Jurkat, Clone E6-1 (cell line): ENCODE data around the gene MYH14.

Experiments
- DNase-seq: peaks from one replicate; pipeline ENCODE4 v3.0.0-alpha.2; 2011; ENCODE audit warnings: low read depth, low spot score
- H3K4me3 ChIP-seq: 2 replicates; pipeline ENCODE4 v1.5.1; 2011; ENCODE audit warnings: mild to moderate bottlenecking, low read length, control low read depth, moderate library complexity

Gene MYH14

GRCh38 chr19:50275577-50276368 lies 72.4 kb downstream of the MYH14 start:
- H3K4me3 ChIP-seq, result no peak overlapping the region
- DNase-seq, result no peak

GRCh38 chr19:50276370-50277063 lies 73.1 kb downstream of the MYH14 start:
- H3K4me3 ChIP-seq, result no peak overlapping the region
- DNase-seq, result no peak

GRCh38 chr19:50277966-50278580 lies 74.7 kb downstream of the MYH14 start:
- no peak overlapping the region for H3K4me3 ChIP-seq
- no peak for DNase-seq

- DNase-seq, result no peak
- H3K4me3 ChIP-seq, result no peak overlapping the region
Observed at GRCh38 chr19:50280074-50280473, 76.7 kb downstream of the MYH14 start.

- DNase-seq, result no peak
- no peak overlapping the region for H3K4me3 ChIP-seq
Observed at GRCh38 chr19:50280983-50281382, 77.6 kb downstream of the MYH14 start.

- DNase-seq, result no peak
- H3K4me3 ChIP-seq, result no peak overlapping the region
Observed at GRCh38 chr19:50281491-50281890, 78.1 kb downstream of the MYH14 start.

GRCh38 chr19:50285833-50286232 lies 82.4 kb downstream of the MYH14 start:
- no peak for DNase-seq

GRCh38 chr19:50286443-50286842 lies 83.0 kb downstream of the MYH14 start:
- DNase-seq, result no peak
- no peak overlapping the region for H3K4me3 ChIP-seq

More at GRCh38 chr19:50285833-50286232, 82.4 kb downstream of the MYH14 start:
- H3K4me3 ChIP-seq, result no peak overlapping the region

- H3K4me3 ChIP-seq, result no peak overlapping the region
- no peak for DNase-seq
Observed at GRCh38 chr19:50287331-50287730, 83.9 kb downstream of the MYH14 start.

- no peak overlapping the region for H3K4me3 ChIP-seq
- DNase-seq, result no peak
Observed at GRCh38 chr19:50288954-50289353, 85.5 kb downstream of the MYH14 start.

GRCh38 chr19:50290011-50290410 lies 86.6 kb downstream of the MYH14 start:
- no peak overlapping the region for H3K4me3 ChIP-seq
- DNase-seq, result no peak

GRCh38 chr19:50290775-50291174 lies 87.4 kb downstream of the MYH14 start:
- no peak for DNase-seq
- no peak overlapping the region for H3K4me3 ChIP-seq

- DNase-seq, result no peak
- H3K4me3 ChIP-seq, result no peak overlapping the region
Observed at GRCh38 chr19:50292216-50292827, 88.9 kb downstream of the MYH14 start.

- no peak for DNase-seq
- no peak overlapping the region for H3K4me3 ChIP-seq
Observed at GRCh38 chr19:50293263-50294004, 90.0 kb downstream of the MYH14 start.

GRCh38 chr19:50300051-50300450 lies 96.6 kb downstream of the MYH14 start:
- DNase-seq, result no peak
- no peak overlapping the region for H3K4me3 ChIP-seq

- no peak for DNase-seq
- H3K4me3 ChIP-seq, result no peak overlapping the region
Observed at GRCh38 chr19:50300814-50301606, 97.6 kb downstream of the MYH14 start.

GRCh38 chr19:50301607-50301971 lies 98.2 kb downstream of the MYH14 start:
- DNase-seq, result no peak
- no peak overlapping the region for H3K4me3 ChIP-seq

- H3K4me3 ChIP-seq, result no peak overlapping the region
- DNase-seq, result no peak
Observed at GRCh38 chr19:50303558-50303957, 100.1 kb downstream of the MYH14 start.
